IPS DF 4.7 (cell line): ENCODE results near the gene SPATC1L.

Source experiments
- DNase-seq: peaks from one replicate; pipeline ENCODE4 v3.0.0-alpha.2; 2013; ENCODE audit warnings: low spot score; ENCODE audit errors: extremely low read depth

The SPATC1L gene

GRCh38 chr21:46215436-46216131 is 31.3 kb upstream of the SPATC1L start:
- DNase-seq, result no peak

- DNase-seq, result no peak
Measured at GRCh38 chr21:46214478-46215340, 30.4 kb upstream of the SPATC1L start.

- DNase-seq, result no peak
Measured at GRCh38 chr21:46213620-46214286, 29.5 kb upstream of the SPATC1L start.

GRCh38 chr21:46212721-46213484 is 28.6 kb upstream of the SPATC1L start:
- no peak for DNase-seq

- no peak for DNase-seq
Measured at GRCh38 chr21:46211786-46212720, 27.8 kb upstream of the SPATC1L start.

- no peak for DNase-seq
Measured at GRCh38 chr21:46211376-46211775, 27.1 kb upstream of the SPATC1L start.

- DNase-seq, result no peak
Measured at GRCh38 chr21:46210378-46211136, 26.3 kb upstream of the SPATC1L start.

- DNase-seq, result no peak
Measured at GRCh38 chr21:46208761-46209721, 24.8 kb upstream of the SPATC1L start.

GRCh38 chr21:46207920-46208591 is 23.8 kb upstream of the SPATC1L start:
- DNase-seq, result no peak

GRCh38 chr21:46207006-46207919 is 23.0 kb upstream of the SPATC1L start:
- no peak for DNase-seq

- DNase-seq, result no peak
Measured at GRCh38 chr21:46206163-46207005, 22.1 kb upstream of the SPATC1L start.

GRCh38 chr21:46205766-46206162 is 21.5 kb upstream of the SPATC1L start:
- no peak for DNase-seq

GRCh38 chr21:46205166-46205565 is 20.9 kb upstream of the SPATC1L start:
- no peak for DNase-seq

- DNase-seq, result no peak
Measured at GRCh38 chr21:46203203-46203600, 18.9 kb upstream of the SPATC1L start.

- peak; percentile 16 for DNase-seq
Measured at GRCh38 chr21:46202592-46203202, 18.4 kb upstream of the SPATC1L start.
